ENCODE data around the gene SYPL2. TPM values are rescaled to one million over a fixed set of nuclear protein-coding genes. Genes with fewer than 3 reads are reported as not detected.

Gene SYPL2
- total and polyA plus RNA-seq, 2 of the 8 experiments (the other 6 are each of a cell fraction or from before 2014, with no cell fraction given) = 1.5 TPM

DNA sequence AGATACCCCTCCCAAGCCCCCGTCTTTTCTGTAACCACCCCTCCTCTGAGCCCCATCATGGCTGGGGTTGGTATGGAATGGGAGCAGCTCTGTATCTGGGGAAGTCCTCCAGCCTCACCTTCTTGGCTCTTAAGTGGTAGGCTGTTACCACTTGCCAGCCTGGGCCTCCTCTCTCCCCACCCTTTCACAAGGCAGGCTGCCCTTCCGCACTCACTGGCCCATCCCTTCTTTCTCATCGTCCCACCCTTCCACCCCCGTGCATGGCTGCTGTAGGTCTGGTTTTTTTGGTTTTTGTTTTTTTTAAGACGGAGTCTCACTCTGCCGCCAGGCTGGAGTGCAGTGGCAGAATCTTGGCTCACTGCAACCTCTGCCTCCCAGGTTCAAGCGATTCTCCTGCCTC, 32.7 kb downstream of the SYPL2 start:
- DNase-seq (ENCODE audit: low read depth in 1 of 2, low spot score in 2 of 2) (no peak), FAIRE-seq (no peak)
- no peak overlapping the region for H2BK5ac ChIP-seq (ENCODE audit: low read depth, low read length)
- H4K8ac ChIP-seq (ENCODE audit: extremely low read depth, insufficient read depth, low read length) = no peak overlapping the region
- H3K56ac ChIP-seq (replicated peaks; ENCODE audit: insufficient read length, low read depth, low read length) = no peak overlapping the region
- H3K9me3 ChIP-seq (ENCODE audit: insufficient read depth in 2 of 2, low read depth in 1 of 2, low read length in 1 of 2) = no peaks in the 10 kb centered on the region
- H4K91ac ChIP-seq (replicated peaks; ENCODE audit: insufficient read length, low read length) = no peak overlapping the region
- no peaks in the 10 kb centered on the region for H3K79me1 ChIP-seq (ENCODE audit: low read depth, low read length)
- H3K23ac ChIP-seq (ENCODE audit: insufficient read length) = no peak overlapping the region
- no peak overlapping the region for H3K4me3 ChIP-seq (ENCODE audit: extremely low read depth in 1 of 4, insufficient read depth in 2 of 4, low read depth in 3 of 4, low read length in 4 of 4)
- WGBS, 2 experiments (ENCODE audit: extremely low coverage in 1 of 2, insufficient coverage in 1 of 2, insufficient read length in 1 of 2, insufficient replicate concordance in 2 of 2, low coverage in 1 of 2, low lambda C conversion rate in 2 of 2, missing lambda C conversion rate in 1 of 2) = 87% methylated on average over 7 of the region's 7 CpGs; no CpG with 5 or more reads in 1 of the 2 experiments
- no peak overlapping the region for H3K18ac ChIP-seq (ENCODE audit: extremely low read depth, low read length)
- no peaks in the 10 kb centered on the region for H3K79me2 ChIP-seq (ENCODE audit: control insufficient read depth in 1 of 2, insufficient read depth in 2 of 2, low read length in 2 of 2)
- no peak overlapping the region for H3K27ac ChIP-seq (ENCODE audit: low read depth, low read length)
- H2BK120ac ChIP-seq (replicated peaks; ENCODE audit: low read depth, low read length) = no peak overlapping the region
- peak overlapping the region; percentile 10 for H3K4ac ChIP-seq (replicated peaks; ENCODE audit: insufficient read length, low read depth, low read length)
- no peak overlapping the region for H4K5ac ChIP-seq (ENCODE audit: insufficient read length, low read depth, low read length)
- H2BK12ac ChIP-seq (ENCODE audit: low read depth, low read length) = peak overlapping the region; percentile 62; the same call in 1 of the 2 replicates
- no peak overlapping the region for H3K14ac ChIP-seq (ENCODE audit: insufficient read length)
- H3K4me1 ChIP-seq (replicated peaks in 1 of 4; ENCODE audit: control insufficient read depth in 3 of 4, insufficient read depth in 4 of 4, low read length in 3 of 4) = peaks cover 0 to 11% (median 5%) of the 10 kb centered on the region in 4 experiments; a peak in 5 of 7 replicates
- ChIA-PET CTCF (ENCODE audit: partially characterized antibody) (interaction anchor here (0.6 to 43.7 kb wide), 23 partner anchors 3 to 464 kb away, joined by 3 to 1755 read pairs (median 4); partner anchors contain the start of genes AMIGO1, ATXN7L2, CYB561D1 and GPR61), POLR2A (ENCODE audit: partially characterized antibody) (interaction anchor here (0.8 to 4.1 kb wide), 8 partner anchors 8 to 34 kb away, joined by 3 to 20 read pairs (median 6); partner anchors contain the start of genes AMIGO1 and ATXN7L2)
- H4K20me1 ChIP-seq (replicated peaks in 1 of 2; ENCODE audit: control insufficient read depth in 1 of 2, insufficient read depth in 2 of 2, low read length in 2 of 2) = peaks cover 0 to 2% of the 10 kb centered on the region in 2 experiments
- no peak overlapping the region for H2BK15ac ChIP-seq (ENCODE audit: low read length)
- H3K27me3 ChIP-seq (replicated peaks in 1 of 4; ENCODE audit: control insufficient read depth in 3 of 4, extremely low read depth in 1 of 4, insufficient read depth in 3 of 4, low read length in 3 of 4) = no peaks in the 10 kb centered on the region
- no peak overlapping the region for H2AK5ac ChIP-seq (ENCODE audit: low read depth, low read length)
- H3K36me3 ChIP-seq (ENCODE audit: control insufficient read depth in 2 of 4, insufficient read depth in 4 of 4, low read length in 3 of 4) = peaks cover 0 to 2% (median 0%) of the 10 kb centered on the region in 4 experiments; a peak in 2 of 8 replicates
- no peak overlapping the region for H2AFZ ChIP-seq (ENCODE audit: low read length)
- no peak overlapping the region for H3K9ac ChIP-seq (replicated peaks in 1 of 4; ENCODE audit: extremely low read depth in 1 of 4, low read depth in 3 of 4, low read length in 3 of 4)
- no peaks in the 10 kb centered on the region; the same call in 1 of the 2 replicates for H3K23me2 ChIP-seq (ENCODE audit: low read depth, low read length)
- H3K4me2 ChIP-seq (ENCODE audit: insufficient read depth in 1 of 2, low read depth in 2 of 2, low read length in 2 of 2) = no peak overlapping the region
- no peak overlapping the region for H2BK20ac ChIP-seq (ENCODE audit: low read length)
- no peak for TF ChIP-seq EP300 (IDR thresholded peaks at IDR 0.05; ENCODE audit: borderline replicate concordance in 1 of 2, low read depth in 2 of 2, low read length in 2 of 2)
- TF ChIP-seq KDM4A (IDR thresholded peaks at IDR 0.05; ENCODE audit: low read depth, low read length, severe bottlenecking) = no peak
- TF ChIP-seq CTBP2 (IDR thresholded peaks at IDR 0.05; ENCODE audit: borderline replicate concordance, insufficient read depth, insufficient read length, low read length) = no peak
- TF ChIP-seq CEBPB (IDR thresholded peaks at IDR 0.05; ENCODE audit: low read depth, low read length) = no peak
- TF ChIP-seq CHD1 (IDR thresholded peaks at IDR 0.05; ENCODE audit: low read depth, low read length) = no peak
- no peak for TF ChIP-seq GTF2F1 (IDR thresholded peaks at IDR 0.05; ENCODE audit: borderline replicate concordance, low read depth, low read length)
- TF ChIP-seq ASH2L (IDR thresholded peaks at IDR 0.05; ENCODE audit: low read length) = no peak
- no peak for TF ChIP-seq PHF8 (conservative IDR thresholded peaks at IDR 0.05; ENCODE audit: low read depth, low read length)
- TF ChIP-seq, protein P1, sequence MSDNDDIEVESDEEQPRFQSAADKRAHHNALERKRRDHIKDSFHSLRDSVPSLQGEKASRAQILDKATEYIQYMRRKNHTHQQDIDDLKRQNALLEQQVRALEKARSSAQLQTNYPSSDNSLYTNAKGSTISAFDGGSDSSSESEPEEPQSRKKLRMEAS (IDR thresholded peaks at IDR 0.05) = no peak
- TF ChIP-seq EGR1 (IDR thresholded peaks at IDR 0.05; ENCODE audit: borderline replicate concordance, low read depth, low read length) = no peak
- no peak for TF ChIP-seq SIX5 (IDR thresholded peaks at IDR 0.05; ENCODE audit: low read depth, low read length)
- TF ChIP-seq BCL11A (IDR thresholded peaks at IDR 0.05; ENCODE audit: low read depth in 2 of 2, low read length in 2 of 2) = no peak
- TF ChIP-seq CBX8 (IDR thresholded peaks at IDR 0.05; ENCODE audit: borderline replicate concordance, low read depth, low read length) = no peak
- TF ChIP-seq TCF12 (IDR thresholded peaks at IDR 0.05; ENCODE audit: low read depth, low read length) = no peak
